SKM-1 treated with dmso at 0.1 percent for 144 hours (cell line): ENCODE measurements around the gene ARTN.

ENCODE experiments used
- DNase-seq: peaks from one replicate; lab custom pipeline; 2025; ENCODE audit not compliant: unreplicated experiment; lab: John Stamatoyannopoulos, UW

ARTN gene

GRCh38 chr1:43969746-43970466 lies 36.3 kb downstream of the ARTN start, which contains the start of gene DPH2:
Gene DPH2 (plus strand): TSS chr1:43970010. CDS start chr1:43970176, 166 bp downstream.
- DNase-seq = peak; percentile 96

DNA sequence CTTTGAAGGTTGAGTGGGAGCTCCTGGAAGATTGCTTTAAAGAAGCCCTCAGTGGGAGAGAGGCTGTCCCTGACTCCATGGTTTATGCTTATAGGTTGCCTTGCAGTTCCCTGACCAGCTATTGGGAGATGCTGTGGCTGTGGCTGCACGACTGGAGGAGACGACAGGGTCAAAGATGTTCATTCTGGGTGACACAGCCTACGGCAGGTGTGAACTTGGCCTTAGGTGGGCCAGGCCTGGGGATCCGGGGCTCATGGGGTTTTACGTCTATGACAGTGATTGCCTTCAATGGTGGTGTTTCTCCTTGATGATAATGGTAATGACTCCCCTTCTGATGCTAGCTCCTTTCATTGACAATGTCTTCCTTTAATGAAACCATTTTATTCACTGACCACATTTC lies 36.9 kb downstream of the ARTN start:
- DNase-seq = no peak

DNA sequence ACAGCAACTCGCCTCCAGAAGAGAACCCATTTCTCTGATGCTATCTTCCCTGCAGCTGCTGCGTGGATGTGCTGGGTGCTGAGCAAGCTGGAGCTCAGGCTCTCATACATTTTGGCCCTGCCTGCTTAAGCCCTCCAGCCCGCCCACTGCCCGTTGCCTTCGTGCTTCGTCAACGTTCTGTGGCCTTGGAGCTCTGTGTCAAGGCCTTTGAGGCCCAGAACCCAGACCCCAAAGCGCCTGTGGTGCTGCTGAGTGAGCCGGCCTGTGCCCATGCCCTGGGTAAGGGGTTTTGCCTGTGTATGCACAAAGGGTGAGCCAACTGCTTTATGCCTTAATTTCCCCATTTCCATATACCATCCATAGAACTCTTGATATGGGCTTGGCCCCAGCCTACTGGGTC lies 37.3 kb downstream of the ARTN start:
- no peak for DNase-seq

GRCh38 chr1:43971336-43971980 lies 37.9 kb downstream of the ARTN start:
- no peak for DNase-seq

GRCh38 chr1:43973981-43974442 lies 40.4 kb downstream of the ARTN start:
- no peak for DNase-seq

- DNase-seq = peak; percentile 89
Measured at GRCh38 chr1:43974443-43975248, 41.0 kb downstream of the ARTN start, which contains the start of gene ATP6V0B. Gene ATP6V0B (plus strand): TSS chr1:43974960. CDS start chr1:43975041, 81 bp downstream.

DNA sequence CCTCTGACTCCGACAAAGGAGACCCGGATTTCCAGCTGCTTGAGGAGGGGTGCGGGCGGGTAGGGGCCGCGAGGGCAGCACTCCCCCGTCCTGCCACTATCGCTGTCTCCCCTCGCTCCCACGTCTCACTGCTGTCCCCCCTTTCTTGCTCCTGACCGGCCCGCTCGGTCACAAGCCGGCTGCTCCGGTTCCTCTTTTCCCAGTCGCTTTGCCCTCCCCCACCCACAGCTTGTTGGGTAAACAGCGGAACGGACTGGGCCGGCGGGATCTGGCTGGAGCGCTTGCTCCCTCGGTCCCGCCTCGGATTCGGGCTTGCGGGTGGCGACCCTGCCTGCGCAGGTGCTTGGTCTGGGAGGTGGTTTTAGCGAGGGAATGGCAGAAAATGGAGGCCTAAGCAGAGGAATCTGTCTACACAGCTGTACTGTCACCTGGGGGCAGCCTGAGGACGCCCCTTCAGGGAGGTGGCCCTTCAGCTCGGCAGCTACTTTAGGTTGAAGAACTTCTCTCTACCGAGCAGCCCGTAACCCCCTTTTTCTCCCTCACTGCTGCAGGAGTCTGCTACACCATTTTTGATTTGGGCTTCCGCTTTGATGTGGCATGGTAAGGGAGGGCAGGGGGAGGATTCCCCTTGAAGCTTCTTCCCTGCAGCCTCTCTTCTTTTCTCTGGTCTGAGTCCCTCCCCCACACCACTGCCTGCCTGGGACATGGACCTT lies 41.8 kb downstream of the ARTN start:
- peak; percentile 51 for DNase-seq

- DNase-seq = no peak
Measured at GRCh38 chr1:43976045-43976444, 42.4 kb downstream of the ARTN start.

- DNase-seq = no peak
Measured at GRCh38 chr1:43976890-43977289, 43.3 kb downstream of the ARTN start.

- DNase-seq = no peak
Measured at GRCh38 chr1:43977376-43978263, 44.0 kb downstream of the ARTN start.

DNA sequence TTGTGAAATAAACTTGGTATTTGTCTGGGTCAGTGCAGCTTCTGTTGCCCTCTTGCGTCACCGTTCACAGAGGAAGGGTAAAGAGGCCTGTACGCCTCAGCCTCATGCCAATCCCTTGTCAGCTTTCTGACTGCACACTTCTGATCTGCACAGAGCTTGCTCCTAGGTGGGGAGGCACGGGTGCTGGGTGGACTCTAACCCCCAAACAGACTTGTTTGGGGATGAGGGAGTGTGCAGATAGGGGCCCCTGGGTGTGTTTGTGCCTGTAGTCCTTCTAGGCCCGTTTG lies 44.6 kb downstream of the ARTN start:
- DNase-seq = no peak

DNA sequence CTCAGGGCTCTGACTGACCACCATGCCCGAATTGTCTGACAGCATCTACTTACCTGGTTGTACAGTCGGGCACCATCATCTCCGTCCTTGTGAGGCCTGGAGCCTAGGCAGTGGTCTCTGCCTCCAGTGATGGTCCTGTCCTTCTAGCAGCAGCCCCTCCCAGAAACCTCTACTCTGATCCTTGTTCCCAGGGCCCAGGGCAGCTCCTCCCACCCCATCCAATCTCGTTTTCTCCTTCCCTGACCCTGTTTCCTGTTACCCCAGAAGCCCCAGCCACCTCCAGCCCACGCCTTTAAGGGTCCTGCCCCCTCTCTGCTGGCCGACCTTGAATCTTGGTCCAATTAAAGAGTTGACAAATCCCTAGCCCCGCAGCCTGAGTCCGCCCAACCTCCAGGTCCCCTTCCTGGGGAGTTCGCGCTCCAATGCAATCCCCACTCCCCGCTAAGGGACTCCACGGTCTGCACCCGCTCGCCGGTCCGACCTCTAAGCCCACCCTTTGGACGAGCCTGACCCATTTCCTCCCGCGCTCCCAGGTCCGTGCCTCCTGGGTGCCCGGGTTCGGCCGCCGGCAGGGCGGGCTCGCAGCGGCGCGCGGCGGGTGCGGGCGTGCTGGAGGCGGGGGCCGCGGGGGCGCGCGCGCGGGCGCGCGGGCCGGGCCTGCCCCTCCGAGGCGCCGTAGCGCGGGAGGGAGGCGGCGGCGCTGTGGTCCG lies 45.1 kb downstream of the ARTN start, which contains the start of gene B4GALT2:
Gene B4GALT2 (plus strand): TSS at position 660 of the 710 bp plus-strand sequence. CDS start 1,951 bp downstream, outside the sequence.
- no peak for DNase-seq

- no peak for DNase-seq
Measured at GRCh38 chr1:43979261-43979527, 45.6 kb downstream of the ARTN start.

DNA sequence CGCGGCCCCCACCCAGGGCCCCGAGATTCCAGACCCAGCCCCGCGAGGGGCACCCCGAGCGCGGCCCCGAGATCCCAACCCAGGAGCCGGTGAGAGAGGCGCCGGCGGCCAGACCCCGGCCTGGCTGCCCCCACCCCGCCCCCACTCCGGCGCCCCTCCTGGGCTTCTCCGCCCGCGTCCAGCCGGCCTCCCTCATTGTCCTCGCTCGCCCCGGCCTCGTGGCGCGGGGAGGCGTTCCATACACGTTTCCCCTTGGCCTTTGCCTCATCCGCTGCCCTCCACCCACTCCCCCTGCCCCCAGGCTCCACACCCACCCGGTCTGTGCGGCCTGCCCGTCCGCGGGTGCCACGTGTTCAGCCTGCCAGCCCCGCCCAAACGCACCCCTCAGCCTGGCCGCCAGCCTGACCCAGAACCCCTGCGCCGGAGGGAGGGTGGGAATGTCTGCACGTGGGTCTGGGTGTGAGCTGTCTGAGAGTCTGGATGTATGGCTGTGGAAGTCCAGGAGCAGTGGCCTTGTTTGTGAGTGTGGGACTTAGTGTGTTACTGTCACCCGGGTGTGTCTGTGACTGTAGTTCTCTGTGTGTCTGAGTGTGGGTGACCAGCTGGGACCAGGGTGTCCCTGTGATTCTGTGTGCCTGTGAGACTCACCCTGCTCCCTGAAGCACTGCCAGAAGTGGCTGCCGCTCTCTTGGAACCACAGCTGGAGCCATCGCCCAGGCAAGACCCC lies 46.1 kb downstream of the ARTN start:
- peak; percentile 30 for DNase-seq

DNA sequence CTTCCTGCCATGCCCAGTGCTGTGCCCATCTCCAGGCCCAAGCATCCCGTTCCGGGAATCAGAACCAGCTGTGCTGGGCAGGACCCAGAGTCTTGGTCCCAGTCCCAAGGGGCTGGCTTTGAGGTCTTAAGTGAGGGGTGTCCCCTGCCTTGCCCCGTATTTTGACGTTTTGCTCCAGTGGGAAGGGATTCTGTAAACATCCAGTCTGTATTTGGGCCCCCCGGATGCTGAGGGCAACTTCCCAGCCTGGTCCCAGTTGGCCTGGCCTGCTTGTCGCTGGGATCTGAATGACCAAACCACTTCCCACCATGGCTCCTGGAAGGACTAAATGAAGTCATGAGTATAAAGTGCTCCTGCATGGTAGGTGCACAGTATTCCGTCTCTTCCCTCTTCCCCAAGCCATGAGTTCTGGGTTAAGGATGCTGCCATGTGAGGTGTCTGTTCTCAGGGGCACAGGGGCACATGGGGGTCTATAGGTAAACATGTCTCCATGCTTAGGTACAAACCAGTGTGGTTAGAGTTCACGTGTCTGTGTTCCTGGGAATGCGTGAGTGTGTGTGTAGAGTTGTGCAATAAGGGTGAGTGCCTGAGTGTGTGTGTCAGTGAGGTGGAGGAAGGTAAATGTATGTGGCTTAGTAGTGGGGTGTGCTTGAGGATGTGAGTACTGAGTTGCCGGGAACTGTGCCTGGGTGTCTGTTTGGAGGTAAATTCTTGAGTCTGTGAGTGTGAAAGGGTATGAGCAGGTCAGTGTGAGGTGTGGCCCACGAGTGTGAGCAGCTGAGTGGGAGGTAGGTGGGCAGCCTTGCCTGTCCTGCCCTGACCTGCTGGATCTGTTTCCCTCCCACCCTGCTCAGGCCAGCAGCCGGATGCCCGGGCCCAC lies 46.9 kb downstream of the ARTN start:
- DNase-seq = no peak

DNA sequence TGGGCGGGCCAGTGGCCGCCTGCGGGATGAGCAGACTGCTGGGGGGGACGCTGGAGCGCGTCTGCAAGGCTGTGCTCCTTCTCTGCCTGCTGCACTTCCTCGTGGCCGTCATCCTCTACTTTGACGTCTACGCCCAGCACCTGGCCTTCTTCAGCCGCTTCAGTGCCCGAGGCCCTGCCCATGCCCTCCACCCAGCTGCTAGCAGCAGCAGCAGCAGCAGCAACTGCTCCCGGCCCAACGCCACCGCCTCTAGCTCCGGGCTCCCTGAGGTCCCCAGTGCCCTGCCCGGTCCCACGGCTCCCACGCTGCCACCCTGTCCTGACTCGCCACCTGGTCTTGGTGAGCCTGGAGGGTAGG lies 47.5 kb downstream of the ARTN start:
- no peak for DNase-seq

- DNase-seq = no peak
Measured at GRCh38 chr1:43981636-43982035, 48.0 kb downstream of the ARTN start.

DNA sequence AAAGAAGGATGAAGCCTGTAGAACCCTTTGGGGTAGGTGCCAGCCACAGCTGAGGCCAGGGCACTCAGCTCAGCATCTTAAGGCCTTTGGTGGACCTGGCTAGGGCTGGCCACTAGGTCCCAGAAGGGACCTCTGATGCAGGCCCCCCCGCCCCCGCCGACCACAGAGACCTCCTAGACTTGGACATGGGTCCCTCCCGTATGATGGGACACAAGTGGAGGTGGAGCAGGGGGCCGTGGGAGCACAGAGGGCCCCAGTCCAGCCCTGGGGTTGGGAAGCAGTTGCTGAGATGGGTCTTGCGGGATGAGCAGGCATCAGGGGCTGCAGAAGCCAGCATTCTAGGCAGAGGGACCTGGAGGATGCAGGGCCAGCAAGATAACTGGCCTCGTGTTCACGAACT lies 48.6 kb downstream of the ARTN start:
- no peak for DNase-seq
